ENCODE data around the gene BAK1. TPM values are rescaled to one million over a fixed set of nuclear protein-coding genes. Genes with fewer than 3 reads are reported as not detected.

BAK1 gene
- total RNA-seq, 1 donor from 2014 or later: 23.9 TPM

DNA sequence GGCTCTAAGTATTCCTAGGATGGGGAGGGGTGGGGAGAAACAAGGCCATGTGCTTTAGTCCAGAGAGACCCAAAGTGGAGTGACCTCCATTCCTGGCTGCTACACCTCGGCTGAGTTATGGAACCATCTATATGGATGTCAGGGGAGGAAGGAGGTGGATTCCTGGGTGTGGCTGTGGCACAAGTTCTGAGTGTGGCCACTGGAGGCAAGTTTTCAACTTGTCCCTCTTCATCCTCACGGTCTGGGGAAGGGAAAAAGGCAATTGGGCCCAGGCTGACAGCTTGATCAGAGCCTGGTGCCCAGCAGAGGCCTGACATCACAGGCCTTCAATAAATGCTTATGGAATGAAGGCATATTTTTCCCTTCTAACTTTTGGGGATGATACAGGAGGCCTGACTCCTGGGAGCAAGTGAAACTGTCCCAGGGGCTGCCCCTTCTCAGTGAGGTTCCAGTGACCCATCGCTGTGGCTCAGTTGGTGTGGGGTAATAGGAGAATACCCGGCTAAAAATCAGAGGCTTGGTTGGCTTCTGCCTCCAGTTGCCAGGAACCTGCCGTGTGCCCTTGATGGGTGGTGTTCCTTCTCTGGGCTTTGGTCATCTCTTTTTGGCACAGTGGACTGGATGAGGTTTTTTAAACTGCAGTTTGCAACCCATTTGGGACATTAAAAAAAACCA, 39.2 kb upstream of the BAK1 start:
- DNase-seq (ENCODE audit: low read depth): no peak
- Histone ChIP-seq H3K4me3 (ENCODE audit: low read depth, low read length) (no peak overlapping the region), H3K27me3 (ENCODE audit: control insufficient read depth, insufficient read depth, low read length) (no peaks in the 10 kb centered on the region), H3K36me3 (ENCODE audit: control insufficient read depth, insufficient read depth, low read length) (no peaks in the 10 kb centered on the region)
- TF ChIP-seq, protein P1, sequence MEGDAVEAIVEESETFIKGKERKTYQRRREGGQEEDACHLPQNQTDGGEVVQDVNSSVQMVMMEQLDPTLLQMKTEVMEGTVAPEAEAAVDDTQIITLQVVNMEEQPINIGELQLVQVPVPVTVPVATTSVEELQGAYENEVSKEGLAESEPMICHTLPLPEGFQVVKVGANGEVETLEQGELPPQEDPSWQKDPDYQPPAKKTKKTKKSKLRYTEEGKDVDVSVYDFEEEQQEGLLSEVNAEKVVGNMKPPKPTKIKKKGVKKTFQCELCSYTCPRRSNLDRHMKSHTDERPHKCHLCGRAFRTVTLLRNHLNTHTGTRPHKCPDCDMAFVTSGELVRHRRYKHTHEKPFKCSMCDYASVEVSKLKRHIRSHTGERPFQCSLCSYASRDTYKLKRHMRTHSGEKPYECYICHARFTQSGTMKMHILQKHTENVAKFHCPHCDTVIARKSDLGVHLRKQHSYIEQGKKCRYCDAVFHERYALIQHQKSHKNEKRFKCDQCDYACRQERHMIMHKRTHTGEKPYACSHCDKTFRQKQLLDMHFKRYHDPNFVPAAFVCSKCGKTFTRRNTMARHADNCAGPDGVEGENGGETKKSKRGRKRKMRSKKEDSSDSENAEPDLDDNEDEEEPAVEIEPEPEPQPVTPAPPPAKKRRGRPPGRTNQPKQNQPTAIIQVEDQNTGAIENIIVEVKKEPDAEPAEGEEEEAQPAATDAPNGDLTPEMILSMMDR (IDR thresholded peaks at IDR 0.05; ENCODE audit: insufficient read depth, low read length, poor library complexity, severe bottlenecking): no peak

DNA sequence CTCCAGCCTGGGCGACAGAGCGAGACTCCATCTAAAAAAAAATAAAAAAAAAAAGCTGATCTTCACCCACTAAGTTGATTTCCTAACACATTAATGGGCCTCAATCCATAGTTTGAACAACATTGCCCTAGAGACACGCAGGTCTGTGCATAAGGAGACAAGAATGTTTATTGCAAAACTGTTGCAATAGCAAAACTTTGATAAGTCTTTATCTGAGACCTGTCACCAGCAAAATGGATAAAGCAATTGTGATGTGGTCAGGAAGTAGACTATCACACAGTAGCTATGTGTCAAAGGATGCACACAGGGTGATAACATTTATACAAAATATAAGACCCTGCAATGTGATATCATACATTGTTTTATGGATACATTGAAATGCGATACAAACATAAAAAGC, 36.8 kb upstream of the BAK1 start:
- Histone ChIP-seq H3K4me3 (ENCODE audit: low read depth, low read length) (no peak overlapping the region), H3K36me3 (ENCODE audit: control insufficient read depth, insufficient read depth, low read length) (no peaks in the 10 kb centered on the region), H3K27me3 (ENCODE audit: control insufficient read depth, insufficient read depth, low read length) (no peaks in the 10 kb centered on the region)
- TF ChIP-seq, protein P1 (IDR thresholded peaks at IDR 0.05; ENCODE audit: insufficient read depth, low read length, poor library complexity, severe bottlenecking): no peak
- no peak for DNase-seq (ENCODE audit: low read depth)

DNA sequence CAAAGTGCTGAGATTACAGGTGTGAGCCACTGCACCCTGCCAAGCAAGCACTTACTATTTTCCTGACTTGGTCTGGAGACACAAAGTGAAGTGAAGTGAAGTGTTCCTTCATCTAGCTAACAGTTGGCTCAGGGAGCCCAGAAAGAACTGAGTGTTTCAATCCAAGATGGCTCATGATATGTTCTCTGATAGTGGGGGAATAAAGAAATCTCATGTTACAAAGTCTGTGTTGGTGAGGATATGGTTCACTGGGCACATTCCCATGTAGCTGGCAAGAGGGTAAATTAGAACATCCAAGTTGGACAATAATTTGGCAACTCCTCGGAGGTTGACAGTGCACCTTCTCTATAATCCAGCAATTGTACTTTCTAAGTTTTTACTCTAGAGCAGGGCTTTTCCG, 36.0 kb upstream of the BAK1 start:
- H3K4me3 ChIP-seq (ENCODE audit: low read depth, low read length): no peak overlapping the region
- no peaks in the 10 kb centered on the region for H3K36me3 ChIP-seq (ENCODE audit: control insufficient read depth, insufficient read depth, low read length)
- DNase-seq (ENCODE audit: low read depth): no peak
- no peaks in the 10 kb centered on the region for H3K27me3 ChIP-seq (ENCODE audit: control insufficient read depth, insufficient read depth, low read length)
- TF ChIP-seq, protein P1 (IDR thresholded peaks at IDR 0.05; ENCODE audit: insufficient read depth, low read length, poor library complexity, severe bottlenecking): no peak

DNA sequence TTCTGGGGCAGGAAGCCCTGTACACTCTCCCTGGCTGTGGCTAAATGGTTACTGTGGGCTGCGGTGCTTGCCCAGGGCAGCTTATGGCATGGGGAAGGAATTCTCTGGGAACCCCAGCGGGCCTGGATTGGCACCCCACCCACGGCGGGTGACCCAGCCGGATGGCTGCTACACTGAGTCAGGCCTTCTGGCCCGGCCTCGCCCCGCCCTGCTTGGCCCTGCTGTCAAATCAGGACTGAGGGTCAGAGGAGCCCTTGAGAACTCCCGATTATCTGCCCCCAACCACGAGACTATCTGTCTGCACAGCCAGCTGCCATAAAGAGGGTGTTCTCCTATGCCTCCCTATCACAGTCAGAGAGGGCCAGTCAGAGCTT, 33.7 kb upstream of the BAK1 start:
- TF ChIP-seq, protein P1 (IDR thresholded peaks at IDR 0.05; ENCODE audit: insufficient read depth, low read length, poor library complexity, severe bottlenecking): no peak
- no peak overlapping the region for H3K4me3 ChIP-seq (ENCODE audit: low read depth, low read length)
- H3K27me3 ChIP-seq (ENCODE audit: control insufficient read depth, insufficient read depth, low read length): no peaks in the 10 kb centered on the region
- no peaks in the 10 kb centered on the region for H3K36me3 ChIP-seq (ENCODE audit: control insufficient read depth, insufficient read depth, low read length)
- DNase-seq (ENCODE audit: low read depth): no peak

DNA sequence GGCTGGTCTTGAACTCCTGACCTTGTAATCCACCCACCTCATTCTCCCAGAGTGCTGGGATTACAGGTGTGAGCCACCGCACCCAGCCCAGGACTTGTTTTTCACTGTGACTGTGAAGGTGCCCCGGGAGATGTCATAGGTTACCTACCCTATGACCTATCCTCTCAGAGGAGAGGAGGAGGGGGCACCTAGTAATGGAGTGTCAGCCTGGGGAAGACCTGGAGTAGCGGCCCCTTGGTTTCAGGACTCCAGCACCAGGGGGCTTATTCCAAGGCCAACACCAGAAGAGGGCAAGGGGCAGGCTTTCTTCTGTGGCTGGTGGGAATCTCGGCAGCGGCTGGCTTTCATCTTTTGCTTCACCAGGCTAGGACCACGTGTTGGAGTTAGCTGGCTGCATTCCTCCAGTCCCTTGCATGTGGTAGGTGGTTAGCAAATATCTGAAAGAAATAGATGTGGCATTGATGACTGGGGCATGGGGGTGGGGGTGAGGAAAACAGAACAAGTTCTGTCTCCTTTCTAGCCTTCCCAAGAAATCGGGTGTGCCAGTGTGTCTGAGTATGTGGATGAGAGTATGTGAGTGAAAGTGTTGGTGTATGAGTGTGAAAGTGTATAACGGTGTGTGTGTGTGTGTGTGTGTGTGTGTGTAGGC, 33.2 kb upstream of the BAK1 start:
- Histone ChIP-seq H3K4me3 (ENCODE audit: low read depth, low read length) (no peak overlapping the region), H3K27me3 (ENCODE audit: control insufficient read depth, insufficient read depth, low read length) (no peaks in the 10 kb centered on the region), H3K36me3 (ENCODE audit: control insufficient read depth, insufficient read depth, low read length) (no peaks in the 10 kb centered on the region)
- no peak for DNase-seq (ENCODE audit: low read depth)
- TF ChIP-seq, protein P1 (IDR thresholded peaks at IDR 0.05; ENCODE audit: insufficient read depth, low read length, poor library complexity, severe bottlenecking): no peak

Measured in kidney epithelial cell (primary cell).